HG02938 (cell line): Measurements from ENCODE around the gene EXD3.
"Not testable (repeated sequence)": the region's sequence is repeated elsewhere in the genome, so short reads cannot be mapped to it uniquely, and the experiment has no call there.

Experiments used
- ATAC-seq: cut with Tn5 transposase; IDR thresholded peaks from one replicate; pipeline ENCODE4 v1.9.1; 2021; ENCODE audit warnings: mild to moderate bottlenecking, moderate library complexity; ENCODE audit not compliant: unreplicated experiment

The EXD3 gene

DNA sequence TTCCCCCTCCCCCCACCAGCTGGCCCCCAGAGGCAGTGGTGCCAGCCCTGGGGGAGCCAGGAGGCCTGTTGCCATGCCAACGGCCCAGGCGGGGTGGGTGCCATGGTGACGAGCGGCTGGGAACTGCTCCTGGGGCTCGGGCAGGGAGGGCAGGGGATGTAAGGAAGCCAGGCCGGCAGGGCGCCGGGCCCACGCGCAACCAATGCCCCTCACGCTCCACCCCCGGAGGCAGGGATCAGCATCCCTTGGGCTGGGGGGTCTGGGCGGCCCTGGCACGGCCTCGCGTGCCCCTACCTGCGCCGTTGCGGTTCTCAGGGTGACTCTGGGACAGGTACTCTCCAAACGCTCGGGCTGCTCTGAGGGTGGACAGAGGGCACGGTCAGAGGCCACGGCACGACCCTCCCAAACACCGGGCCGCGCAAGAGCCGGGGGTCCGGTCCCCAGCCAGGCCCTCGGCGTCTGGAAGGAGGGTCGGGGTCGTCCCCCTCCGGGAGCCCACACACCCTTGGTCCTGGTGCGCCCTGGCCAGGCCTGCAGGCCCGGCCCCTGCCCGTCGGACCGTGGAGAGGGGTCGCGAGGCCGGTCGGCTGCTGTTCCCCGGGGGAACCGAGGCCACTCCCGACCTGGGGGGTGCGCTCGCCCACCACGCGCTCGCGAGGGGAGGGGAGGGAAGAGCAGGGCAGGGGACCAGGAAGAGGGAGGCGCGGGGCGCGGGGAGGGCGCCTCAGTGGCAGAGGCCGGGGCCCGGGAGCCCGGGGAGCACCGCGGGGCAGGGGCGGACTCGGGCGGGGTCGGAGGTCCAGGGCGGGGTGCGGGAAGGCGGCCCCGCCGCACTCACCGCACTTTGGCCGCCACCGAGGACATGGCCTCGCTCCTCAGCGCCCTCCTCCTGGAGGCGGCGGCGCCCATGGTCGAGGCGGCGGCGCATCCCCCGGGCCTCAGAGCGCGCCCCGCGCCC lies 35.5 kb upstream of the EXD3 start:
- no peak for ATAC-seq

DNA sequence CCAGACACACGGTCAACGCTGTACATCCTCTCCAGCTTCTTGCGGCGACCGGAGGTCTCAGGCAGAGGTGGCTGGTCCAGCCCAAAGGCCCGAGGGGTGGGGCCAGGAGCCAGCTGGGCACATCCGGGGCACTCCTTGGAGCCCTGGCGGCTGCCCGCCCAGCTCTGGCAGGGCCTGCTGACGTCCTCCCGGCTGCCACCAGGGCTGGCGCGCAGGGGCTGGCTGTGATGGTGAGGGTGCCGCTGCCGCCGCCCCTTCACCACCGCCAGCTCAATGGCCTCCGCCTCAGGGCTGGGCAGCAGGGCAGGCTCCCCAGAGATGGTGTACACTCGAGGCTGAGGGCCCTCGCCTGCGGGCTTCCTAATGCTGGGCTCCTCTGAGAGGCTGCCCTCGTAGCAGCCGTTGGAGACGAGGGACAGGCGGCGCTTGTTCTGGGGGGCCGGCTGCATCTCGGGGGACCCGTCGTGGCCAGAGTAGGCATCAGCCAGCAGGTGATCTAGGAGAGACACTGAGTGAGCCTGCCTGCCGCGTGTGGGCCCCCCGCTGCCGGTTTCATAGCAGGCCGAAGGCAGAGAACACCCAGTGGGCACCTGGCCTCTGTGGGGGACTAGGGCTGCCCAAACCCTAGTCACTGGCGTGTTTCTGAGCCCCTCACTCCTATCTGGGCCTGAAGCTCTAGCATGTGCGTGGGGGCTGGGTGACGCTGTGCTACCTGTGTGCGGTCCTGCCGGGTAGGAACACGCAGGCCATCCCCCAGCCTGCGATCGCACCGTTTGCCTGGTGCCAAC lies 34.6 kb upstream of the EXD3 start:
- ATAC-seq = no peak

GRCh38 chr9:137456864-137457405 lies 34.0 kb upstream of the EXD3 start:
- no peak for ATAC-seq

- ATAC-seq = no peak
Observed at GRCh38 chr9:137456061-137456863, 33.3 kb upstream of the EXD3 start.

DNA sequence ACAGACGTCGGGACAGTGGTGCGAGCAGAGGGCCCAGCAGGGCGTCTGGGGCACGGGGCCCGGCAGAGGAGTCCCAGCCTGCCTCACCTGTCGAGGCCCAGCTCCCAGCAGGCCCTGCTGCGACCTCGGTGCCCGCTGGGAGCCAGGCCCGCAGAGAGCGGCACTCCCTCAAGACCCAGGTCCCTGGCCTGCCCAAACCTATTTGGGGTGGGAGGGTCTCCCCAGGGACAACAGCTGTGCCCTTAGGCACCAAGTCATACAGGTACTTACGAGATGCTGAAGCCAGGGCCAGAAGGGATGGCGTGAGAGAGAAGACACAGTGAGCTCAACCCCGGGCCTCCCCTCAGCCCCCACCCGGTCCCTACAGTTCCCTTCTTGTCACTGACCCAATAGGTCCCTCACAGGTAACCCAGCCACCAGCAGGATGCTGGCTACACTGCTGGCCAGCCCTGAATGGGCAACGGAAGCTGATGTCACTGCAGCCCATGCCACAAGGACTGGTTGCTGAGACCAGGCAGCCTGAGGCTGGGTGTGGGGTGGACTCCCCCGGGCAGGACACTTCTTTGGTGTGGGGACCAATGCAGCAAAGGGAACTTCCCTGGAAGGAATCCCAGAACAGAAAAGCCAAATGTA lies 32.5 kb upstream of the EXD3 start:
- no peak for ATAC-seq

- no peak for ATAC-seq
Observed at GRCh38 chr9:137454597-137455358, 31.8 kb upstream of the EXD3 start.

DNA sequence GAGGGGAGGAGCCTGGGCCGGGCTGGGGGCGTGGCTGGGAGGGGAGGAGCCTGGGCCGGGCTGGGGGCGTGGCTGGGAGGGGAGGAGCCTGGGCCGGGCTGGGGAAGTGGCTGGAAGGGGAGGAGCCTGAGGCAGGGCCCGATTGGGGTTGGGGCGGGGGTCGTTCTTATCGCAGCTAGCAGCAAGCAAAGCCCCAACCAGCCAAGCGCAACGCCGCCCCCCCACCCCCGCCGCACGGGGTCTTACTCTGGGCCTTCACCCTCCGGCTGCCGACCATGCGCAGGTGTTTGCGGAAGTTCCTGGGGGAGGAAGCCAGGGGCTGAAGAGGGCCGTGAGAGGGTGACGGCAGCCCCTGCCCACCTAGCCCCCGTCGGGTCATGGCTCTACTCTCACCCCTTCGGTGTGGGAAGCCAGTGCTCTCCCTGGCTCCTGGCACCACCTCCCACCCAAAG lies 31.2 kb upstream of the EXD3 start:
- ATAC-seq = no peak

DNA sequence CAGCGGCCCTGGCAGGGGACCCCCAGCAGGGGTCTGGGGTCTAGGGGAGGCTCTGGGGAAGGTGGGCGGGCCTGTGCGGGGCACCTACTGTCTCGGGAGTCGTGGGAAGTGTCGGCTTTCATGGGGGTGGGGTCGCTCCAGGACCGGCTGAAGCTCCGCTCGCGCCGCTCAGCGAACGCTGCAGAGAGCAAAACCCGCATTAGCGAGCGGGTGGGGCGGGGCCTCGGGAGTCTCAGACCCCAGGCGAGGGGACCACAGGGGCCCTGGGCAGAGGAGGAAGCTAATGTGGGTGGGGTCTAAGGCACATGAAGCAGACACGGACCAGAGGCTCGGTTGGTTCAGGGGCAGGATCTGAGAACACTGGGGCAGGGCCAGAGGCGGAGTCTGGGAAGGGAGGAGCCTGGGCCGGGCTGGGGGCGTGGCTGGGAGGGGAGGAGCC lies 30.7 kb upstream of the EXD3 start:
- ATAC-seq = no peak

DNA sequence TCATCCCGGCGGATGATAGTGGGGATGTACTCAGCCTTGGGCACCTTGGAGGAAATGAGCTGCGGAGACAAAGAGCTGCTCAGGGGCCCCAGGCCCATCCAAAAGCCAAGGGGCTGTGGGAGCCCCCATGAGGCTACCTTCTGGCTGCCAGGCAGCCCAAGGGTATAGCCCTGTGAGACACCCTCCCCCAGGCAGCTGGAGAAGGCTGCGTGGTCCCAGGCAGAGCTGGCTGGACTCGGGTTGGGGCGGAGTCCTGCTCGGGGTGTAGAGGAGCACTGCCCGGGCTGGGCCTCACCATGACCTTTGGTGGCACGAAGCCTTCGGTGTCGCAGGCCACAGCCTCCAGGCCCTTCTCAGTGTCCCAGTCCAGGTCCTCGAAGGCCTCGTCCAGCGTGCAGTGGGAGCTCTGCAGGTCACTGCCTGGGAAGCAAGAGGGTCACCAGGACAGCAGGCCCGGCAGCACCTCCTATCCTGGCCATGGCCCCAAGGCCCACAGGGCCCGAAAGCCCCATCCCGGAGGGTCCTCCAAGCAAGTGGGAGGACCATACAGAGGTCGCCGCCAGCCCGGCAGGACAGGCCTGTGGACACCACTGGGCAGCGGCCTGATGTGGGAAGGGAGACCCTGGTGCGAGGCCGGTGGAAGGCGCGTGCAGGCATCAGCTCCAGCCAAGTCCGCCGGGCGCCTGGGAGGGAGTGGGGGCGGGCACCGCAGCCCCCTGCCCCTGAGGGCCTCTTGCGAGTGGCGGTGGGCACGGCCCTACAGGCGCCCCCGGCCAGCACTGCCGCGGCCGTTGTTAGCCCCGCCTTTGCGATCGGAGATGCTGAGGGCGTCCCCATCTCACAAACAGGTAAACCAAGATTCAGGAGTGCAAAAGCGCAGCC lies 30.0 kb upstream of the EXD3 start:
- ATAC-seq = no peak

DNA sequence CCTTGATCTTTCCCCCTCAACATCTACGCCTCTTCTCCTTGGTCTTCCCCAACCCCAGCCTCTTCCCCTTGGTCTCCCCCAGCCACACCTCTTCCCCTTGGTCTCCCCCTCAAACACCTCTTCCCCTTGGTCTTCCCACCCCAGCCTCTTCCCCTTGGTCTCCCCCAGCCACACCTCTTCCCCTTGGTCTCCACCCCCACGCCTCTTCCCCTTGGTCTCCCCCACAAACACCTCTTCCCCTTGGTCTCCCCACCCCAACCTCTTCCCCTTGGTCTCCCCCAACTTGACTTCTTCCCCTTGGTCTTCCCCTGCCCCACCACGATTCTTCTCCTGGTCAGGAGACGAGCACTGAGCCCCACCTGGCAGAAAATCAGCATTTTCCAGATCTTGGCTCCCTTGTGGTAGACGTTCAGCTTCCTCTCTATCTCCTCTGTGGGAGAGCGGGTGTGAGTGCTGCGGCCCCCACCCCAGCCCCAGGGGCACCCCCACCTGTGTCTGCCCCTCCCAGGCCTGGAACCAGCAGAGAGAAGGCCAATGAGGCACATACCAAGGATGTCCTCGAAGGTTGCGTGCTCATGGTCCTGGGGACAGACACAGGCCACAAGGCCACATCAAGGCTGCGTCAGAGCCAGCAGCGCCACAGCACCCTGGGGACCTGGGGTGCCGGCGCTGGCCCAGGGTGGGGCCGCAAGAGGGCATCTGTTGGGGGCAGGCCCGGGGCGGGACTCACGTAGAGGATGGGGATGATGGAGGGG lies 29.2 kb upstream of the EXD3 start:
- ATAC-seq = no peak

DNA sequence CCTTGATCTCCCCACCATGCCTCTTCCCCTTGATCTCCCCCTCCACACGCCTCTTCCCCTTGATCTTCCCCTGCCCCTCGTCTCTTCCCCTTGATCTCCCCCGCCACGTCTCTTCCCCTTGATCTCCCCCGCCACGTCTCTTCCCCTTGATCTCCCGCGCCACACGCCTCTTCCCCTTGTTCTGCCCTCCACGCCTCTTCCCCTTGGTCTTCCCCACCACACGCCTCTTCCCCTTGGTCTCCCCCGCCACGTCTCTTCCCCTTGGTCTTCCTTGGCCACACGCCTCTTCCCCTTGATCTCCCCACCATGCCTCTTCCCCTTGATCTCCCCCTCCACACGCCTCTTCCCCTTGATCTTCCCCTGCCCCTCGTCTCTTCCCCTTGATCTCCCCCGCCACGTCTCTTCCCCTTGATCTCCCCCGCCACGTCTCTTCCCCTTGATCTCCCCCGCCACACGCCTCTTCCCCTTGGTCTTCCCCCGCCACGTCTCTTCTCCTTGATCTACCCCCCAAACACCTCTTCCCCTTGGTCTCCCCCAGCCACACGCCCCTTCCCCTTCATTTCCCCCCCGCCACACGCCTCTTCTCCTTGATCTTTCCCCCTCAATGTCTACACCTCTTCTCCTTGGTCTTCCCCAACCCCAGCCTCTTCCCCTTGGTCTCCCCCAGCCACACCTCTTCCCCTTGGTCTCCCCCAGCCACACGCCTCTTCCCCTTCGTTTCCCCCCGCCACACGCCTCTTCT lies 28.5 kb upstream of the EXD3 start:
- not testable (repeated sequence) for ATAC-seq

DNA sequence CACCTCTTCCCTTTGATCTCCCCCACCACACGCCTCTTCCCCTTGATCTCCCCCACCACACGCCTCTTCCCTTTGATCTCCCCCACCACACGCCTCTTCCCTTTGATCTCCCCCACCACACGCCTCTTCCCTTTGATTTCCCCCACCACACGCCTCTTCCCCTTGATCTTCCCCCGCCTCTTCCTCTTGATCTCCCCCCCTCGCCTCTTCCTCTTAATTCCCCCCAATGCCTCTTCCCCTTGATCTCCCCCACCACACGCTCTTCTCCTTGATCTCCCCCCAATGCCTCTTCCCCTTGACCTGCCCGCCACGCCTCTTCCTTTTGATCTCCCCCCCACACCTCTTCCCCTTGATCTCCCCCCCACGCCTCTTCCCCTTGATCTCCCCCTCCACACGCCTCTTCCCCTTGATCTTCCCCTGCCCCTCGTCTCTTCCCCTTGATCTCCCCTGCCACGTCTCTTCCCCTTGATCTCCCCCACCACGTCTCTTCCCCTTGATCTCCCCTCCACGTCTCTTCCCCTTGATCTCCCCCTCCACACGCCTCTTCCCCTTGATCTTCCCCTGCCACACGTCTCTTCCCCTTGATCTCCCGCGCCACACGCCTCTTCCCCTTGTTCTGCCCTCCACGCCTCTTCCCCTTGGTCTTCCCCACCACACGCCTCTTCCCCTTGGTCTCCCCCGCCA lies 27.7 kb upstream of the EXD3 start:
- ATAC-seq = not testable (repeated sequence)

DNA sequence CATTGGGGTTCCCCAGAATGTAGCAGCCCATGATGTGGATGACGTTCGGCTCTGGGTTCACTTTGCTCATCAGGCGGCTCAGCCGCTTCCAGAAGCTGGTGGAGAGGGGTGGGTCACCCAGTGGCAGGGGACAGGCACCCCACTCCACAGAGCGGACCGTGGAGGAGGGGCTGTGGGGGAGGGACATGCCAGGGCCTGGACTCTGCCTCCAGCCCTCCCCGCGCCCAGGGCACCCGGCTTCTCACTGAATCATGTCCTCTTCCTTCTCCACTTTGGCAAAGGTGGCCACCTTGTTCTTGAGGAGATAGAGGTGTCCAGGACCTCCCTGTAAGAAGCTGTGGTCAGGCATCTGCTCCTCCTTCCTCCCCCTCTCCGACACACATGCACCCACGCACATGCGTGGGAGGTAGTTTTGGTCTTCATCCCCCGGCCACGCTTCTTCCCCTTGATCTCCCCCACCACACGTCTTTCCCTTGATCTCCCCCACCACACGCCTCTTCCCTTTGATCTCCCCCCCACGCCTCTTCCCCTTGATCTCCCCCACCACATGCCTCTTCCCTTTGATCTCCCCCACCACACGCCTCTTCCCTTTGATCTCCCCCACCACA lies 27.1 kb upstream of the EXD3 start:
- no peak for ATAC-seq

- ATAC-seq = no peak
Observed at GRCh38 chr9:137449081-137449844, 26.3 kb upstream of the EXD3 start.

- ATAC-seq = no peak
Observed at GRCh38 chr9:137448602-137448962, 25.6 kb upstream of the EXD3 start.
